GM04503 (cell line): ENCODE measurements around the gene GSG1L2.
"Not testable (repeated sequence)": the region's sequence is repeated elsewhere in the genome, so short reads cannot be mapped to it uniquely, and the experiment has no call there.

ENCODE experiments used
- DNase-seq: peaks from one replicate; pipeline ENCODE4 v3.0.0-alpha.2; 2012; ENCODE audit warnings: low read depth

GSG1L2 gene

GRCh38 chr17:9788601-9789000 lies 33.3 kb downstream of the GSG1L2 start:
- DNase-seq, result no peak

GRCh38 chr17:9784544-9784943 lies 37.3 kb downstream of the GSG1L2 start:
- no peak for DNase-seq

- not testable (repeated sequence) for DNase-seq
These were observed 38.4 kb downstream of the GSG1L2 start for GRCh38 chr17:9783465-9783864.

GRCh38 chr17:9783050-9783449 lies 38.8 kb downstream of the GSG1L2 start:
- no peak for DNase-seq

- DNase-seq, result no peak
These were observed 41.3 kb downstream of the GSG1L2 start for GRCh38 chr17:9780552-9780951.

GRCh38 chr17:9776911-9777310 lies 45.0 kb downstream of the GSG1L2 start:
- DNase-seq, result no peak

GRCh38 chr17:9772658-9773057 lies 49.2 kb downstream of the GSG1L2 start:
- DNase-seq, result no peak

GRCh38 chr17:9771465-9771864 lies 50.4 kb downstream of the GSG1L2 start:
- DNase-seq, result no peak

- DNase-seq, result no peak
These were observed 52.7 kb downstream of the GSG1L2 start for GRCh38 chr17:9769036-9769695.

GRCh38 chr17:9768381-9768934 lies 53.4 kb downstream of the GSG1L2 start:
- no peak for DNase-seq

GRCh38 chr17:9767432-9767991 lies 54.4 kb downstream of the GSG1L2 start:
- no peak for DNase-seq

GRCh38 chr17:9766970-9767369 lies 54.9 kb downstream of the GSG1L2 start:
- no peak for DNase-seq

GRCh38 chr17:9765322-9765721 lies 56.6 kb downstream of the GSG1L2 start:
- DNase-seq, result no peak

GRCh38 chr17:9763643-9764042 lies 58.2 kb downstream of the GSG1L2 start:
- DNase-seq, result no peak

- DNase-seq, result no peak
These were observed 61.6 kb downstream of the GSG1L2 start for GRCh38 chr17:9760266-9760665.

- no peak for DNase-seq
These were observed 66.8 kb downstream of the GSG1L2 start for GRCh38 chr17:9755083-9755482.
